GM23338 (cell line): Measurements from ENCODE around the gene SPRY1. TPM values are rescaled to one million over a fixed set of nuclear protein-coding genes. Genes with fewer than 3 reads are reported as not detected.

Source experiments
- ATAC-seq: fragments of 200-7000 bp; cut with Tn5 transposase; 3 replicates; pipeline ENCODE4 v1.9.1; 2020
- DNase-seq: peaks from one replicate; pipeline ENCODE4 v3.0.0-alpha.2; 2015; ENCODE audit warnings: low spot score
- H2AFZ ChIP-seq: fragments of 200-600 bp; sonication (generic); 2 replicates; pipeline ENCODE4 v1.8.0; 2016; ENCODE audit warnings: antibody characterized with exemption, mild to moderate bottlenecking, moderate library complexity
- H3F3A ChIP-seq: fragments of 200-600 bp; sonication (generic); replicated peaks from 2 replicates; pipeline ENCODE4 v1.8.0; 2017; ENCODE audit warnings: antibody characterized with exemption, mixed run types, low read depth
- H3K27ac ChIP-seq: fragments of 200-600 bp; sonication (generic); 2 replicates; pipeline ENCODE4 v1.6.1; 2016; ENCODE audit warnings: low read depth
- H3K27me3 ChIP-seq: fragments of 200-600 bp; sonication (generic); 2 replicates; pipeline ENCODE4 v1.8.0; 2016; ENCODE audit warnings: mild to moderate bottlenecking, mixed run types, moderate library complexity; ENCODE audit not compliant: insufficient read depth
- H3K36me3 ChIP-seq: fragments of 200-600 bp; sonication (generic); 2 replicates; pipeline ENCODE4 v1.8.0; 2016; ENCODE audit warnings: mild to moderate bottlenecking; ENCODE audit not compliant: insufficient read depth
- H3K4me1 ChIP-seq: fragments of 200-600 bp; sonication (generic); 2 replicates; pipeline ENCODE4 v1.8.0; 2016; ENCODE audit warnings: mild to moderate bottlenecking, moderate library complexity; ENCODE audit not compliant: insufficient read depth
- H3K4me2 ChIP-seq: fragments of 200-600 bp; sonication (generic); 2 replicates; pipeline ENCODE4 v1.7.1; 2017; ENCODE audit warnings: mixed run types
- H3K4me3 ChIP-seq: fragments of 200-600 bp; sonication (generic); 2 replicates; pipeline ENCODE4 v1.6.1; 2016; ENCODE audit warnings: mixed run types
- H3K79me2 ChIP-seq: fragments of 200-600 bp; sonication (generic); replicated peaks from 2 replicates; pipeline ENCODE4 v1.8.0; 2017; ENCODE audit warnings: mild to moderate bottlenecking; ENCODE audit not compliant: insufficient read depth
- H3K9me2 ChIP-seq: fragments of 200-600 bp; sonication (generic); 2 replicates; pipeline ENCODE4 v1.8.0; 2017; ENCODE audit not compliant: insufficient read depth
- H4K20me1 ChIP-seq: fragments of 200-600 bp; sonication (generic); replicated peaks from 2 replicates; pipeline ENCODE4 v1.8.0; 2017; ENCODE audit warnings: mild to moderate bottlenecking; ENCODE audit not compliant: insufficient read depth
- H3K27ac Mint-ChIP-seq: 2 replicates; pipeline ENCODE4 v1.8.0; 2020; ENCODE audit warnings: inconsistent platforms, mild to moderate bottlenecking, moderate library complexity, mixed read lengths
- H3K27me3 Mint-ChIP-seq: 3 replicates; pipeline ENCODE4 v1.8.0; 2022; ENCODE audit warnings: low read depth, mild to moderate bottlenecking, moderate library complexity, mixed read lengths, inconsistent platforms; ENCODE audit not compliant: insufficient read depth, poor library complexity
- H3K36me3 Mint-ChIP-seq: 3 replicates; pipeline ENCODE4 v1.8.0; 2021; ENCODE audit warnings: low read depth, mild to moderate bottlenecking, inconsistent platforms, moderate library complexity, mixed read lengths
- H3K4me1 Mint-ChIP-seq: 3 replicates; pipeline ENCODE4 v1.8.0; 2020; ENCODE audit warnings: mild to moderate bottlenecking, inconsistent platforms, mixed read lengths
- H3K4me3 Mint-ChIP-seq: 3 replicates; pipeline ENCODE4 v1.8.0; 2021; ENCODE audit warnings: moderate library complexity, mild to moderate bottlenecking, inconsistent platforms, mixed read lengths
- H3K9me3 Mint-ChIP-seq: 3 replicates; pipeline ENCODE4 v1.8.0; 2020; ENCODE audit warnings: moderate library complexity, mild to moderate bottlenecking, inconsistent platforms, mixed read lengths
- CREB1 ChIP-seq: fragments of 250-450 bp; sonication (Bioruptor Pico); IDR thresholded peaks from 2 replicates; pipeline ENCODE4 v1.5.0; 2020; ENCODE audit warnings: low read depth, mild to moderate bottlenecking, moderate library complexity
- CTCF ChIP-seq, 2 experiments: fragments of 200-600 bp in 1 of 2; sonication (generic) in 1 of 2; conservative IDR thresholded peaks; 2 replicates each; pipeline versions ENCODE4 v1.5.1 to v1.6.1; 2016 to 2017; ENCODE audit warnings: antibody characterized with exemption in 2 of 2, low read depth in 2 of 2, mild to moderate bottlenecking in 2 of 2, moderate library complexity in 1 of 2
- EZH2 ChIP-seq: fragments of 200-600 bp; sonication (generic); IDR thresholded peaks from one replicate; pipeline ENCODE4 v1.8.0; 2017; ENCODE audit warnings: antibody characterized with exemption, mild to moderate bottlenecking, low read depth; ENCODE audit not compliant: unreplicated experiment
- EZH2phosphoT487 ChIP-seq: fragments of 200-600 bp; sonication (generic); IDR thresholded peaks from one replicate; pipeline ENCODE4 v1.8.1; 2018; ENCODE audit warnings: antibody characterized with exemption; ENCODE audit not compliant: unreplicated experiment
- NANOG ChIP-seq: IDR thresholded peaks from 2 replicates; pipeline ENCODE4 v1.6.1; 2016; ENCODE audit warnings: antibody characterized with exemption, borderline replicate concordance
- REST ChIP-seq: IDR thresholded peaks from one replicate; pipeline ENCODE4 v1.6.1; 2018; ENCODE audit warnings: antibody characterized with exemption; ENCODE audit not compliant: unreplicated experiment
- STAT1 ChIP-seq: IDR thresholded peaks from one replicate; pipeline ENCODE4 v1.6.1; 2016; ENCODE audit warnings: antibody characterized with exemption; ENCODE audit not compliant: unreplicated experiment
- ZNF114 ChIP-seq: fragments of 250-450 bp; sonication (Bioruptor Pico); IDR thresholded peaks from 2 replicates; pipeline ENCODE4 v1.5.0; 2020; ENCODE audit warnings: mild to moderate bottlenecking, moderate library complexity
- ZNF331 ChIP-seq: fragments of 250-450 bp; sonication (Bioruptor Pico); IDR thresholded peaks from 2 replicates; pipeline ENCODE4 v1.5.0; 2020; ENCODE audit warnings: low read depth, mild to moderate bottlenecking, moderate library complexity
- polyA plus RNA-seq: library from polyadenylated mRNA; unstranded; fragments of >200 nt; fragmentation: Nextera tagmentation; extraction: Ambion mirVana; gene quantifications from 2 replicates; pipeline ENCODE4 v1.2.1, GENCODE V29; 2016
- total RNA-seq: library from RNA; depleted of rRNA; stranded (reverse); fragments of >200 nt; shearing (Covaris generic); gene quantifications from 2 replicates; pipeline ENCODE4 v1.2.3, GENCODE V29; 2014

SPRY1 gene
- total and polyA plus RNA-seq, 2 experiments from 2014 or later = 62.8 to 103 TPM

DNA sequence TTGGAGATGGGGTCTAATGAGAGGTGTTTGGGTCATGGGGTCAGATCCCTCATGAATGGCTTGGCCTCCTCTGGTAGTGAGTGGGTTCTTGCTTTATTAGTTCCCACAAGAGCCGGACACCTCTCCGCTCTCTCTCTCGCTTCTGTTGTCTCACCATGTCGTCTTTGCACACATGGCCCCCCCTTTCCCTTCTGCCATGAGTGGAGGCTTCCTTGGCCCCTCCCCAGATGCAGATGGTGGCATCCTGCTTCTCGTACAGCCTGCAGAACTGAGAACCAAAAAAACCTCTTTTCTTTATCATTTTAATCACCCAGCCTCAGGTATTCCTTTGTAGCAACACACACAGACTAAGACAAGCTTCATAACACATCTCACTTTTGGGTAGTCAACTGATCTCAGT is 49.6 kb upstream of the SPRY1 start (continued):
- no peak for TF ChIP-seq CTCF (conservative IDR thresholded peaks at IDR 0.05; ENCODE audit: low read depth in 2 of 2)
- no peak for TF ChIP-seq REST
- no peak for TF ChIP-seq ZNF331
- TF ChIP-seq EZH2 = no peak
- TF ChIP-seq ZNF114 (CRISPR knock-in tag) = no peak
- no peak for TF ChIP-seq STAT1
- no peak for TF ChIP-seq EZH2phosphoT487
- TF ChIP-seq NANOG = no peak

- no peaks in the 10 kb centered on the region for H3K36me3 Mint-ChIP-seq
- H3K4me2 ChIP-seq = no peak overlapping the region
- ATAC-seq (no peak), DNase-seq (no peak)
- no peak overlapping the region for H3K27ac Mint-ChIP-seq
- 0 out of 2 replicates have a peak, but pooled peaks cover 7% of the 10 kb centered on the region for H3K4me1 ChIP-seq
- peaks cover 25% of the 10 kb centered on the region for H3K4me1 Mint-ChIP-seq
- no peak overlapping the region for H3K4me3 Mint-ChIP-seq
- H3K27ac ChIP-seq = no peak overlapping the region
- H3K79me2 ChIP-seq = no peaks in the 10 kb centered on the region
- no peak for TF ChIP-seq REST
- no peak for TF ChIP-seq CREB1 (CRISPR knock-in tag)
- H2AFZ ChIP-seq = no peak overlapping the region
- H3F3A ChIP-seq = no peaks in the 10 kb centered on the region
- H4K20me1 ChIP-seq = no peaks in the 10 kb centered on the region
- no peak overlapping the region for H3K4me3 ChIP-seq
- H3K27me3 Mint-ChIP-seq = peaks cover 4% of the 10 kb centered on the region
- H3K36me3 ChIP-seq = no peaks in the 10 kb centered on the region
- H3K9me3 Mint-ChIP-seq = no peaks in the 10 kb centered on the region
- H3K27me3 ChIP-seq = no peaks in the 10 kb centered on the region
- H3K9me2 ChIP-seq = 0 out of 2 replicates have a peak, but pooled peaks cover 2% of the 10 kb centered on the region
Observed at GRCh38 chr4:123348946-123349345, 47.6 kb upstream of the SPRY1 start.
